ENCODE data around the gene TPGS1.

DNA sequence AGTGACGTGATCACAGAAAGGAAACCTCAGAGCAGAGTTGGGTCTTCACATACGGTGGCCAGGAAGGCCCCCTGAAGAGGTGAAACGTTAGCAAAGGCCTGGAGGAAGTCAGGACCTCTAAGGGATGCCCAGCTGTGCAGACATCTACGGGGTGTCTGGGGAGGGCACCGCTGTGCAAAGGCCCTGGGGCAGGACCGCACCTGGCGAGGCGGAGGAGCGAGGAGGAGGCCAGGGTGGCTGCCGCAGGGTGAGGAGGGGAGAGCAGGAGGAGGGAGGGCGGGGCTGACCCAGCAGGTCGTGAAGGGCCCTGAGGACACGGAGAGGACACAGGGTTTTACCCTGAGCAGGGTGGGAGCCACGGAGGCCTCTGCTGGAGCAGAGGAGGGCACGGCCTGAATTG lies 22.8 kb upstream of the TPGS1 start:
- TF ChIP-seq POLR2A (IDR thresholded peaks at IDR 0.05; ENCODE audit: extremely low read depth, insufficient read length), result no peak
- TF ChIP-seq, protein P1, sequence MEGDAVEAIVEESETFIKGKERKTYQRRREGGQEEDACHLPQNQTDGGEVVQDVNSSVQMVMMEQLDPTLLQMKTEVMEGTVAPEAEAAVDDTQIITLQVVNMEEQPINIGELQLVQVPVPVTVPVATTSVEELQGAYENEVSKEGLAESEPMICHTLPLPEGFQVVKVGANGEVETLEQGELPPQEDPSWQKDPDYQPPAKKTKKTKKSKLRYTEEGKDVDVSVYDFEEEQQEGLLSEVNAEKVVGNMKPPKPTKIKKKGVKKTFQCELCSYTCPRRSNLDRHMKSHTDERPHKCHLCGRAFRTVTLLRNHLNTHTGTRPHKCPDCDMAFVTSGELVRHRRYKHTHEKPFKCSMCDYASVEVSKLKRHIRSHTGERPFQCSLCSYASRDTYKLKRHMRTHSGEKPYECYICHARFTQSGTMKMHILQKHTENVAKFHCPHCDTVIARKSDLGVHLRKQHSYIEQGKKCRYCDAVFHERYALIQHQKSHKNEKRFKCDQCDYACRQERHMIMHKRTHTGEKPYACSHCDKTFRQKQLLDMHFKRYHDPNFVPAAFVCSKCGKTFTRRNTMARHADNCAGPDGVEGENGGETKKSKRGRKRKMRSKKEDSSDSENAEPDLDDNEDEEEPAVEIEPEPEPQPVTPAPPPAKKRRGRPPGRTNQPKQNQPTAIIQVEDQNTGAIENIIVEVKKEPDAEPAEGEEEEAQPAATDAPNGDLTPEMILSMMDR (IDR thresholded peaks at IDR 0.05; ENCODE audit: low read depth, low read length), result no peak
- TF ChIP-seq, protein P2, sequence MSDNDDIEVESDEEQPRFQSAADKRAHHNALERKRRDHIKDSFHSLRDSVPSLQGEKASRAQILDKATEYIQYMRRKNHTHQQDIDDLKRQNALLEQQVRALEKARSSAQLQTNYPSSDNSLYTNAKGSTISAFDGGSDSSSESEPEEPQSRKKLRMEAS (IDR thresholded peaks at IDR 0.05; ENCODE audit: low read depth, low read length), result no peak
